Measurements from ENCODE around the gene NEURL1. TPM values are rescaled to one million over a fixed set of nuclear protein-coding genes. Genes with fewer than 3 reads are reported as not detected.

Gene NEURL1
- total RNA-seq, 4 donors from 2014 or later: 0.19 TPM; not detected in 3

GRCh38 chr10:103581499-103581898, 88.0 kb downstream of the NEURL1 start:
- Histone ChIP-seq H3K27ac (no peak overlapping the region), H3K9me3 (no peaks in the 10 kb centered on the region), H3K27me3 (peaks cover 0 to 37% (median 0%) of the 10 kb centered on the region in 4 donors), H3K4me3 (no peak overlapping the region), H3K36me3 (no peaks in the 10 kb centered on the region), H3K4me1 (peaks cover 4 to 20% (median 5%) of the 10 kb centered on the region in 3 donors)
- DNase-seq: no peak
- intact Hi-C loops (cut with DNase I): no loop called here
- no peak for TF ChIP-seq POLR2A (IDR thresholded peaks at IDR 0.05)
- TF ChIP-seq, protein P1, sequence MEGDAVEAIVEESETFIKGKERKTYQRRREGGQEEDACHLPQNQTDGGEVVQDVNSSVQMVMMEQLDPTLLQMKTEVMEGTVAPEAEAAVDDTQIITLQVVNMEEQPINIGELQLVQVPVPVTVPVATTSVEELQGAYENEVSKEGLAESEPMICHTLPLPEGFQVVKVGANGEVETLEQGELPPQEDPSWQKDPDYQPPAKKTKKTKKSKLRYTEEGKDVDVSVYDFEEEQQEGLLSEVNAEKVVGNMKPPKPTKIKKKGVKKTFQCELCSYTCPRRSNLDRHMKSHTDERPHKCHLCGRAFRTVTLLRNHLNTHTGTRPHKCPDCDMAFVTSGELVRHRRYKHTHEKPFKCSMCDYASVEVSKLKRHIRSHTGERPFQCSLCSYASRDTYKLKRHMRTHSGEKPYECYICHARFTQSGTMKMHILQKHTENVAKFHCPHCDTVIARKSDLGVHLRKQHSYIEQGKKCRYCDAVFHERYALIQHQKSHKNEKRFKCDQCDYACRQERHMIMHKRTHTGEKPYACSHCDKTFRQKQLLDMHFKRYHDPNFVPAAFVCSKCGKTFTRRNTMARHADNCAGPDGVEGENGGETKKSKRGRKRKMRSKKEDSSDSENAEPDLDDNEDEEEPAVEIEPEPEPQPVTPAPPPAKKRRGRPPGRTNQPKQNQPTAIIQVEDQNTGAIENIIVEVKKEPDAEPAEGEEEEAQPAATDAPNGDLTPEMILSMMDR (IDR thresholded peaks at IDR 0.05): no peak

GRCh38 chr10:103582331-103583123, 89.0 kb downstream of the NEURL1 start:
- Histone ChIP-seq H3K9me3 (no peaks in the 10 kb centered on the region), H3K4me3 (no peak overlapping the region), H3K27me3 (peaks cover 0 to 32% (median 0%) of the 10 kb centered on the region in 4 donors), H3K36me3 (peaks cover 0 to 8% (median 0%) of the 10 kb centered on the region in 3 donors), H3K4me1 (peaks cover 4 to 20% (median 5%) of the 10 kb centered on the region in 3 donors), H3K27ac (no peak overlapping the region)
- 84 to 94% methylated on average over 8 to 12 of the region's 13 CpGs for WGBS, 2 donors
- DNase-seq: no peak
- no peak for TF ChIP-seq POLR2A (IDR thresholded peaks at IDR 0.05)
- TF ChIP-seq, protein P1 (IDR thresholded peaks at IDR 0.05): no peak
- intact Hi-C loops (cut with DNase I): no loop called here

DNA sequence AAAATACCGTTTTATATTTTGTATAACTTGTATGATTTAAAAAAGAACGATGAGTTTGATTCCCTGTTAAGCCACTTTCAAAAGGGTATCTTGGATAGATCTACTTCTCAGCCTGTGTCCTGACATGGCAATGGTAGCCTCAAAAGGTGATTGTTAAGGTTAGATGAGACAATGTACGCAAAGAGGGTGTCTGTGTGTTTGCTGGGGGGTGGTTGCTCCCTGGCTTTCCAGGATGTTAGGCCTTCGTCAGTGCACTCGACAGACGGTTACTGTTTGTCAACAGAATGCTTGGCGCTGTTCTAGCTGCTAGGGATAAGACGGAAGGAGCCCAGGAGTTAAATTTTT, 90.3 kb downstream of the NEURL1 start:
- TF ChIP-seq POLR2A (IDR thresholded peaks at IDR 0.05): no peak
- TF ChIP-seq, protein P1 (IDR thresholded peaks at IDR 0.05): no peak
- Histone ChIP-seq H3K27ac (no peak overlapping the region), H3K27me3 (peaks cover 0 to 27% (median 0%) of the 10 kb centered on the region in 4 donors), H3K9me3 (no peaks in the 10 kb centered on the region), H3K4me1 (peaks cover 4 to 20% (median 5%) of the 10 kb centered on the region in 3 donors), H3K36me3 (peaks cover 0 to 13% (median 0%) of the 10 kb centered on the region in 3 donors), H3K4me3 (peak overlapping the region; percentile 20 to 69 (median 45))
- no peak for DNase-seq
- intact Hi-C loops (cut with DNase I): no loop called here
- WGBS, 2 donors: 70 to 71% methylated on average over 8 of the region's 8 CpGs

GRCh38 chr10:103584216-103585010, 90.9 kb downstream of the NEURL1 start:
- no peak for DNase-seq
- Histone ChIP-seq H3K4me1 (peaks cover 4 to 20% (median 5%) of the 10 kb centered on the region in 3 donors), H3K27me3 (peaks cover 0 to 25% (median 0%) of the 10 kb centered on the region in 4 donors), H3K4me3 (peak overlapping the region; percentile 20 to 69 (median 45)), H3K27ac (peak overlapping the region in 2 of 4 donors; percentile 21 to 39), H3K36me3 (peaks cover 0 to 13% (median 0%) of the 10 kb centered on the region in 3 donors), H3K9me3 (no peaks in the 10 kb centered on the region)
- 17 to 43% methylated on average over 4 to 45 of the region's 111 CpGs for WGBS, 2 donors
- intact Hi-C loops (cut with DNase I): no loop called here
- no peak for TF ChIP-seq POLR2A (IDR thresholded peaks at IDR 0.05)
- TF ChIP-seq, protein P1 (IDR thresholded peaks at IDR 0.05): no peak

DNA sequence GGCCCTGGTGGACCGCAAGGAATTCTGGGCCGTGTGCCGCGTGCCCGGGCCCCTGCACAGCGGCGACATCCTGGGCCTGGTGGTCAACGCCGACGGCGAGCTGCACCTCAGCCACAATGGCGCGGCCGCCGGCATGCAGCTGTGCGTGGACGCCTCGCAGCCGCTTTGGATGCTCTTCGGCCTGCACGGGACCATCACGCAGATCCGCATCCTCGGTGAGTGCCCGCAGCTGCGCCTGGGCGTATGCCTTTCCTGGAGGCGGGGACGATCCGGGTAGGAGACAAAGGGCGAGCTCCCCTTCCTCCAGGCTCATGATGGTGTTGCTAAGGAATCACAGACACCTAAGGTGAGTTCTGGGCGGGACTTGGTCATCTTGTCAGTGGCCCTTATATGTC, 91.5 kb downstream of the NEURL1 start:
- H3K9me3 ChIP-seq: no peaks in the 10 kb centered on the region
- peaks cover 0 to 13% (median 0%) of the 10 kb centered on the region in 3 donors for H3K36me3 ChIP-seq
- H3K27me3 ChIP-seq: peaks cover 0 to 25% (median 0%) of the 10 kb centered on the region in 4 donors
- intact Hi-C loops (cut with DNase I): no loop called here
- H3K4me3 ChIP-seq: peak overlapping the region in 2 of 4 donors; percentile 54 to 69
- no peak overlapping the region for H3K27ac ChIP-seq
- peaks cover 4 to 18% (median 5%) of the 10 kb centered on the region in 3 donors for H3K4me1 ChIP-seq
- TF ChIP-seq POLR2A (IDR thresholded peaks at IDR 0.05): no peak
- TF ChIP-seq, protein P1 (IDR thresholded peaks at IDR 0.05): no peak
- WGBS, 2 donors: 87 to 100% methylated on average over 3 to 6 of the region's 32 CpGs
- no peak for DNase-seq

Measured in esophagus squamous epithelium (tissue), 5 donors.